Urothelium cell line (cell line): ENCODE measurements around the gene EPC1.
A peak's percentile ranks its signal among the peaks of the same experiment; 100 is the strongest.

Source experiments
- DNase-seq: peaks from one replicate; pipeline ENCODE4 v3.0.0; 2011; ENCODE audit warnings: low spot score, mixed read lengths
- FAIRE-seq: peaks from 2 replicates; lab custom pipeline; 2011; peaks lifted over from hg19 to GRCh38; lab: Jason Lieb, UNC

Gene EPC1

GRCh38 chr10:32338262-32338661, 8.7 kb downstream of the EPC1 start:
- peak; percentile 52 for FAIRE-seq
- DNase-seq, result no peak

- no peak for DNase-seq
- no peak for FAIRE-seq
Observed at GRCh38 chr10:32337350-32337749, 9.6 kb downstream of the EPC1 start.

- no peak for FAIRE-seq
Observed at GRCh38 chr10:32333849-32334248, 13.1 kb downstream of the EPC1 start.

GRCh38 chr10:32332299-32332750, 14.6 kb downstream of the EPC1 start:
- DNase-seq (no peak), FAIRE-seq (no peak)

More at GRCh38 chr10:32333849-32334248, 13.1 kb downstream of the EPC1 start:
- DNase-seq, result no peak

DNA sequence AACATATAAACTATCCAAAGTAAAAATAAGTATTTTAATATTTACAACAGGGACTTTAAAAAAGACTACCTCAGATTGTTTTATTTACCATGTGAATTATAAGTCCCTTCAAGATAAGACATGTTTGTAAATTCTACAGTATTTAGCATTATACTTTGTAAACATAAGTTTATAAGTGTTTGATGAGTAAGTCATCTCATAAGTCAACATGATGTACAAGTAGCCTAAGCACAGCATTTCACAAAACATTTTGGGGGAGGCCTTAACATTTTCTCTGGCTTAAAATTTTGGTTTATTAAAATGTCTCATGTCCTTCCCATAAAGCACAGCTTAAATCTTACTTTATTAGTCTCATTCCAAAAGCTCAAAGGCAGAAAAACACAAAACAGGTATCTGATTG, 15.4 kb downstream of the EPC1 start:
- no peak for DNase-seq
- no peak for FAIRE-seq

GRCh38 chr10:32330214-32330613, 16.7 kb downstream of the EPC1 start:
- no peak for DNase-seq
- FAIRE-seq, result no peak

- DNase-seq (no peak), FAIRE-seq (no peak)
Observed at GRCh38 chr10:32329061-32329460, 17.9 kb downstream of the EPC1 start.

DNA sequence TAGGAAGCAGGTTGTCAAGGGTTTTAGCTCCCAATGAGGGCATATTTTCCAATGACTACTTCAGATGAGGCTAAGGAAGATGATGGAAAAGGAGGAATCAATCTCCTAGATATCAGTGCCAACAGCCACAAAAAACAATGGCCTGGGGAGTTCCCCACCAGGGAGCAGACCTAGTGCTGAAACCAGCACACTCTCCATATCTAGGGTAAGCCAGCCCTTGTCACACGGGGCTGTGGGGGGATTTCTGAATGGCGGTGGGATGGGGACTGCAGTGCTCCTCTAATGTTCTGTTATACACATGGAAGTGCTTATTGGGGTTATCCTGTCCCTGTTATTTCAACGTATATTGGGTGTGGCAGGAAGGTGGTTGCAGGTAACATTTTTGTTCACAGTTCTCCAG, 18.5 kb downstream of the EPC1 start:
- no peak for DNase-seq
- FAIRE-seq, result no peak

- DNase-seq (no peak), FAIRE-seq (no peak)
Observed at GRCh38 chr10:32327364-32327691, 19.6 kb downstream of the EPC1 start.

GRCh38 chr10:32326680-32327363, 20.1 kb downstream of the EPC1 start:
- no peak for FAIRE-seq
- DNase-seq, result no peak

GRCh38 chr10:32326119-32326518, 20.8 kb downstream of the EPC1 start:
- FAIRE-seq (no peak), DNase-seq (no peak)

- FAIRE-seq, result no peak
- DNase-seq, result no peak
Observed at GRCh38 chr10:32323051-32323450, 23.9 kb downstream of the EPC1 start.

GRCh38 chr10:32321016-32321631, 25.8 kb downstream of the EPC1 start:
- DNase-seq (no peak), FAIRE-seq (no peak)

GRCh38 chr10:32318476-32318896, 28.5 kb downstream of the EPC1 start:
- no peak for FAIRE-seq
- DNase-seq, result no peak

DNA sequence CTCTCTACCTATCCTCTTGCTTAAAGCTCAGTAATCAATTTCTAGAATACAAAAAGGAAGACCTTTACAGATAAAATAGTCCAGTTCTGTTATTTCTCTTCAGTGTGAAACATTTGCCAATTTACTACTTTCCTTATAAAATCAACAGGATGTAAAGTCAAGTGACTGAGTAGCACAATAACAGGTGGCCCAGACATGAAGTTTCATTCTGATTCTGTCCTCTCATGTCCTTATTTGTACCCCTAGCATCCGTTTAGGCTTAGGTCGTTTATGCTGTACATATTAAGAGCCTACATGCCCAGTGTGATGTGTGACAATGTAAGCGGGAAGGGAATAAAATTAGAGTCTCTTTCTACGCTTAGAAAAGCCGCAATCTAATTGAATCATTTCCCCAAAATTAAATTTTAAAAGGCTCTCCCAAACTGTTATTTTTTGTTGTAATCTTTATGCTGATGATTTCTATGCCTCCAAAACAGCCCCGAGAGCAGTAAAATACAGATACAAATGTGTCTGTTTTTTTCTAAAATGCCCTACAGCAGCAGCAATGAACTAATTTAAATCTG, 29.1 kb downstream of the EPC1 start:
- no peak for FAIRE-seq
- no peak for DNase-seq

- FAIRE-seq (no peak), DNase-seq (no peak)
Observed at GRCh38 chr10:32315424-32315823, 31.5 kb downstream of the EPC1 start.

- FAIRE-seq, result no peak
Observed at GRCh38 chr10:32314588-32314987, 32.4 kb downstream of the EPC1 start.

GRCh38 chr10:32308027-32308603, 38.8 kb downstream of the EPC1 start:
- no peak for DNase-seq
- FAIRE-seq, result no peak

More at GRCh38 chr10:32314588-32314987, 32.4 kb downstream of the EPC1 start:
- DNase-seq, result no peak

DNA sequence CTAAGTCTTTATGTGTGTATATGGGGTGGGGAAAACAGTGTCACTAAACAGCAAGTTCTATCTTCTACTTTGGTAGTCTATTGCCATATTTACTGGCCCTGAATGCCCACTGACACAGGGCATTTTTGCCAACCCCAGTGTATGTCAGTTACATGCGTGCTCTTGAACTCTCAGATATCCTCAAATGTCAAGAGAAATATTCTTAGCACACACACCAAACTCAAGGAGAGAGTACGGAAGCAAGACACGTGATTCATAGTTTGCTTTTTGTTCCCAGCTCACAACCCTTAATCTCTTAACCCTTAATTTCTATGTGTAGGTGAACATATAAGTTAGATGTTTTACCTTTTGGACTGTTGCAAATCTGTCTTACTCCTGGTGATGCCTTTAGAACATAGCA, 39.3 kb downstream of the EPC1 start:
- no peak for DNase-seq
- peak; percentile 69 for FAIRE-seq

- FAIRE-seq (no peak), DNase-seq (no peak)
Observed at GRCh38 chr10:32299354-32299980, 47.5 kb downstream of the EPC1 start.

DNA sequence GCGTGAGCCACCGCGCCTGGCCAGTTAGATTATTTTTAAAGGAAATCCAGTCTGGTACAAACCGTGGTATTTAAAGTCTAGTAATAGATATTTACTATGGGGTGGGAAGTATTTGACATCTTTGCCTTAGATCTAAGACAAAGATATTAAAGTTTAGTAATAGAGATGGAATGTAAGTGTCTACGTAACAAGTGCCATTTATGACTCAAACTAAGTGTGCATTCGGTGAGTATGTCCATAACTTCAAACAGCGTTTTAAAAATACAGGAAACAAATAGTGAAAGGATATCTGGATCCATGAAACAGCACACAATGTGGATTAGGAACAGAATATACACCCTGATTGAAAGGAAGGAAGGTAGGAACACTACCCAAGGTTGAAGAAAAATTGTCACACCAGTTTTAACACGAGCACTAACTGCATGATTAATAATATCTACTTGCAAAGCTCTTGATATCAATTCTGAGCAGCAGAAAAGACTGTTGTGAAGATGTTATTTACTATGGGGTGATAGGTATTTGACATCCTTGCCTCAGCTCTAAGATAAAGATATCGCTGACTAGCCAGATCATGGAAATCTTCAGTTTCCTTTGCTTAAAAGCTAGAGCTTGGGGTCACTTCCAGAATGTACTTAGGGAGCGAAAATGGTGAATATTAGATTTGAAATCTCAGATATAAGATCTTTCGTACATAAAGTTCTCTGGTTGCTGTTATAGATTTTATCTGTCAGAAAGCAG, 48.7 kb downstream of the EPC1 start:
- peak; percentile 30 for FAIRE-seq
- peak; percentile 8 for DNase-seq
